K562 (cell line): ENCODE measurements around the gene DEF6. TPM values are rescaled to one million over a fixed set of nuclear protein-coding genes. Genes with fewer than 3 reads are reported as not detected.

Experiments used
- CBX5 ChIP-seq: IDR thresholded peaks from 2 replicates; pipeline ENCODE4 v1.6.1; 2014; ENCODE audit warnings: low read depth, borderline replicate concordance
- CHD2 ChIP-seq: IDR thresholded peaks from 2 replicates; pipeline ENCODE4 v1.6.1; 2011; ENCODE audit warnings: low read depth, low read length
- ESRRA ChIP-seq: fragments of 450-650 bp; IDR thresholded peaks from 2 replicates; pipeline ENCODE4 v1.6.1; 2014; ENCODE audit warnings: low read depth, mild to moderate bottlenecking, moderate library complexity, borderline replicate concordance
- FOXP1 ChIP-seq: sonication (generic); formaldehyde crosslinking; IDR thresholded peaks from 2 replicates; pipeline ENCODE4 v1.8.0; 2022; ENCODE audit warnings: mild to moderate bottlenecking, missing genetic modification reagents
- HMGN3 ChIP-seq: IDR thresholded peaks from 2 replicates; pipeline ENCODE4 v1.6.1; 2011; ENCODE audit warnings: borderline replicate concordance, low read depth, mild to moderate bottlenecking, mixed read lengths, low read length; ENCODE audit not compliant: insufficient read length; ENCODE audit errors: extremely low read depth
- NR1H2 ChIP-seq: sonication (generic); formaldehyde crosslinking; IDR thresholded peaks from 2 replicates; pipeline ENCODE4 v1.4.0; 2020; ENCODE audit warnings: mild to moderate bottlenecking, missing genetic modification reagents
- POLR2A ChIP-seq: fragments of 450-650 bp; conservative IDR thresholded peaks from 2 replicates; pipeline ENCODE4 v1.6.1; 2016
- PRMT5 ChIP-seq: sonication (generic); formaldehyde crosslinking; IDR thresholded peaks from 2 replicates; pipeline ENCODE4 v1.5.0; 2020; ENCODE audit warnings: missing genetic modification reagents
- PTRF ChIP-seq: fragments of 450-650 bp; IDR thresholded peaks from 2 replicates; pipeline ENCODE4 v1.6.1; 2016; ENCODE audit warnings: mild to moderate bottlenecking, missing genetic modification characterization, missing compliant biosample characterization
- RBM22 ChIP-seq: fragments of 200-400 bp; formaldehyde crosslinking; IDR thresholded peaks from 2 replicates; pipeline ENCODE4 v1.6.1; 2018; ENCODE audit warnings: low read length, low read depth; ENCODE audit not compliant: poor library complexity, severe bottlenecking
- RCOR1 ChIP-seq, 2 experiments: IDR thresholded peaks; 2 replicates each; pipeline ENCODE4 v1.6.1; 2012; ENCODE audit warnings: low read depth in 2 of 2, low read length in 2 of 2, borderline replicate concordance in 1 of 2, improper control_type of control experiment in 1 of 2
- SRSF7 ChIP-seq: fragments of 200-400 bp; formaldehyde crosslinking; optimal IDR thresholded peaks from 2 replicates; pipeline ENCODE3; 2017; ENCODE audit warnings: mild to moderate bottlenecking, low read depth, low read length
- ZKSCAN3 ChIP-seq: fragments of 250-450 bp; sonication (Bioruptor Pico); IDR thresholded peaks from 2 replicates; pipeline ENCODE4 v1.4.0; 2020
- ZNF263 ChIP-seq: sonication (generic); formaldehyde crosslinking; IDR thresholded peaks from 2 replicates; pipeline ENCODE4 v1.8.0; 2022; ENCODE audit warnings: mild to moderate bottlenecking, missing genetic modification reagents, borderline replicate concordance
- ZNF561 ChIP-seq: fragments of 450-650 bp; formaldehyde crosslinking; conservative IDR thresholded peaks from 2 replicates; pipeline ENCODE4 v1.4.0; 2020; ENCODE audit warnings: mild to moderate bottlenecking, moderate library complexity
- ZNF77 ChIP-seq: fragments of 250-450 bp; sonication (Bioruptor Pico); IDR thresholded peaks from 2 replicates; pipeline ENCODE4 v1.5.0; 2020
- polyA plus RNA-seq, 8 experiments: library from polyadenylated mRNA; depleted of rRNA in 4 of 8; stranded (reverse) in 5 of 8; unstranded in 3 of 8; fragments of >200 nt; fragmentation: Nextera tagmentation in 2 of 8; fragmentation: Illumina TruSeq in 1 of 8; extraction: Ambion mirVana in 2 of 8; extraction: Trizol in 1 of 8; gene quantifications; 2 replicates each; pipeline versions ENCODE4 v1.2.1 to v1.2.3, GENCODE V29; 2011 to 2014; ENCODE audit warnings: inconsistent platforms in 1 of 8, missing spikeins in 1 of 8
- total RNA-seq, 7 experiments: library from RNA; depleted of rRNA in 6 of 7; stranded (reverse); fragments of >200 nt in 6 of 7; fragmentation: Illumina TruSeq in 2 of 7; extraction: Trizol in 2 of 7; gene quantifications; 2 replicates each; pipeline versions ENCODE4 v1.2.1 to v1.2.3, GENCODE V29; 2011 to 2021; ENCODE audit warnings: low replicate concordance in 1 of 7
- TF ChIP-seq, protein P1 (sequence below): sonication (generic); formaldehyde crosslinking; IDR thresholded peaks from 2 replicates; pipeline ENCODE4 v1.8.1; 2022; ENCODE audit warnings: missing genetic modification reagents
- TF ChIP-seq, protein P2 (sequence below): sonication (generic); formaldehyde crosslinking; IDR thresholded peaks from 2 replicates; pipeline ENCODE4 v1.8.1; 2023; ENCODE audit warnings: mild to moderate bottlenecking, missing genetic modification reagents
- TF ChIP-seq, protein P3 (sequence below): fragments of 250-450 bp; sonication (Bioruptor Pico); IDR thresholded peaks from 2 replicates; pipeline ENCODE4 v1.8.0; 2021; ENCODE audit warnings: borderline replicate concordance, mild to moderate bottlenecking, moderate library complexity; ENCODE audit not compliant: poor library complexity, severe bottlenecking
- TF ChIP-seq, protein P4 (sequence below): fragments of 250-450 bp; sonication (Bioruptor Pico); IDR thresholded peaks from 2 replicates; pipeline ENCODE4 v1.5.0; 2021; ENCODE audit warnings: mild to moderate bottlenecking, moderate library complexity

Gene DEF6
- total and polyA plus RNA-seq, 9 of the 15 experiments (the other 6 are each of a cell fraction or from before 2014, with no cell fraction given), result 1.3 to 44.6 (median 22.7) TPM

DNA sequence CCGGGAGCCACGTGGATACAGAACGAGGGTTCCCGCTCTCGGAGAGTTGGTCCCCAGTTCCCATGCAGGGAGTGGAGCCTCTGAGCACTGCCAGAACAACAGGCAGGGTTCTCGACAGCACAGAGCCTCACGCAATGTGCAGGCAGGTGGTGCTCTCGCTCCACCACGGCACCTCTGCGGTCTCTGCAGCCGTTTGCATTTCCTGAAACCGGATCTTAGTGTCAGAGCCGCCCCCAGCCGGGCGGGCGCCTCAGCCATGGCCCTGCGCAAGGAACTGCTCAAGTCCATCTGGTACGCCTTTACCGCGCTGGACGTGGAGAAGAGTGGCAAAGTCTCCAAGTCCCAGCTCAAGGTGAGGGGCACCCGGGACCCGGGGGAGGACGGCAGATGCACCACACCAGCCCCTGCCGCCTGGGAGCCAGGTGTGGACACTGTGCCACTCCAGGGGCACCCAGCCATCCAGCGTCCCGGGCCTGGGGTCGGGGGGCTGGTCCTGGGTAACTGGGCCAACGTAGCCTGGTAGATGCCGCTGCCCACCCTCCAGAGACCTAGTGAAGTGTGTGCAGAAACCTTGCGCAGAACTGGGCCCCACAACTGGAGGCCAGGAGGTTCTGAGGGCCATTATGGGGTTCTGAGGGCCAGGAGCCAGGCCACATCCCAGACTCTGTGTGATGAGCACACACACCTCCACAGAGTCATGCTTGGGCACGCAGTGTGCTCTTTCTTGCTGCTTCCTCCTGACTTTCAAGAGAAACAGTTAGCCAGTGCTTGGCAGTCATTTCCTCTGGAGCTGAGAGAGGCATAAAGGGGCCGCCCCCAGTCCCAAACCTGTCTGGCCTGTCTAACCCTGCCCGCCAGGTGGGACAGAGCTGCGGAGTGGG, at the start of gene DEF6 (continued):
- TF ChIP-seq, protein P1, sequence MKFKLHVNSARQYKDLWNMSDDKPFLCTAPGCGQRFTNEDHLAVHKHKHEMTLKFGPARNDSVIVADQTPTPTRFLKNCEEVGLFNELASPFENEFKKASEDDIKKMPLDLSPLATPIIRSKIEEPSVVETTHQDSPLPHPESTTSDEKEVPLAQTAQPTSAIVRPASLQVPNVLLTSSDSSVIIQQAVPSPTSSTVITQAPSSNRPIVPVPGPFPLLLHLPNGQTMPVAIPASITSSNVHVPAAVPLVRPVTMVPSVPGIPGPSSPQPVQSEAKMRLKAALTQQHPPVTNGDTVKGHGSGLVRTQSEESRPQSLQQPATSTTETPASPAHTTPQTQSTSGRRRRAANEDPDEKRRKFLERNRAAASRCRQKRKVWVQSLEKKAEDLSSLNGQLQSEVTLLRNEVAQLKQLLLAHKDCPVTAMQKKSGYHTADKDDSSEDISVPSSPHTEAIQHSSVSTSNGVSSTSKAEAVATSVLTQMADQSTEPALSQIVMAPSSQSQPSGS (CRISPR knock-in tag), result no peak
- TF ChIP-seq FOXP1 (CRISPR knock-in tag) (peak; percentile 96), CBX5 (peak; percentile 57; the same call in 1 of the 2 replicates), SRSF7 (no peak), RBM22 (peak; percentile 57), NR1H2 (CRISPR knock-in tag) (no peak), RCOR1 (IDR thresholded peaks at IDR 0.05; ENCODE audit: borderline replicate concordance in 1 of 2, low read depth in 2 of 2, low read length in 2 of 2) (peak; percentile 22 to 81; a peak in 3 of 4 replicates), ZKSCAN3 (CRISPR knock-in tag) (no peak), HMGN3 (peak; percentile 77), POLR2A (peak; percentile 77), ESRRA (peak; percentile 90; the same call in 1 of the 2 replicates), PTRF (no peak), PRMT5 (CRISPR knock-in tag) (no peak), CHD2 (peak; percentile 17; the same call in 1 of the 2 replicates), ZNF561 (no peak), ZNF263 (CRISPR knock-in tag) (peak; percentile 67), ZNF77 (no peak)
- TF ChIP-seq, protein P2, sequence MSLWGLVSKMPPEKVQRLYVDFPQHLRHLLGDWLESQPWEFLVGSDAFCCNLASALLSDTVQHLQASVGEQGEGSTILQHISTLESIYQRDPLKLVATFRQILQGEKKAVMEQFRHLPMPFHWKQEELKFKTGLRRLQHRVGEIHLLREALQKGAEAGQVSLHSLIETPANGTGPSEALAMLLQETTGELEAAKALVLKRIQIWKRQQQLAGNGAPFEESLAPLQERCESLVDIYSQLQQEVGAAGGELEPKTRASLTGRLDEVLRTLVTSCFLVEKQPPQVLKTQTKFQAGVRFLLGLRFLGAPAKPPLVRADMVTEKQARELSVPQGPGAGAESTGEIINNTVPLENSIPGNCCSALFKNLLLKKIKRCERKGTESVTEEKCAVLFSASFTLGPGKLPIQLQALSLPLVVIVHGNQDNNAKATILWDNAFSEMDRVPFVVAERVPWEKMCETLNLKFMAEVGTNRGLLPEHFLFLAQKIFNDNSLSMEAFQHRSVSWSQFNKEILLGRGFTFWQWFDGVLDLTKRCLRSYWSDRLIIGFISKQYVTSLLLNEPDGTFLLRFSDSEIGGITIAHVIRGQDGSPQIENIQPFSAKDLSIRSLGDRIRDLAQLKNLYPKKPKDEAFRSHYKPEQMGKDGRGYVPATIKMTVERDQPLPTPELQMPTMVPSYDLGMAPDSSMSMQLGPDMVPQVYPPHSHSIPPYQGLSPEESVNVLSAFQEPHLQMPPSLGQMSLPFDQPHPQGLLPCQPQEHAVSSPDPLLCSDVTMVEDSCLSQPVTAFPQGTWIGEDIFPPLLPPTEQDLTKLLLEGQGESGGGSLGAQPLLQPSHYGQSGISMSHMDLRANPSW (CRISPR knock-in tag), result peak; percentile 53; the same call in 1 of the 2 replicates
- TF ChIP-seq, protein P3, sequence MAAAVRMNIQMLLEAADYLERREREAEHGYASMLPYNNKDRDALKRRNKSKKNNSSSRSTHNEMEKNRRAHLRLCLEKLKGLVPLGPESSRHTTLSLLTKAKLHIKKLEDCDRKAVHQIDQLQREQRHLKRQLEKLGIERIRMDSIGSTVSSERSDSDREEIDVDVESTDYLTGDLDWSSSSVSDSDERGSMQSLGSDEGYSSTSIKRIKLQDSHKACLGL (CRISPR knock-in tag), result no peak
- TF ChIP-seq, protein P4, sequence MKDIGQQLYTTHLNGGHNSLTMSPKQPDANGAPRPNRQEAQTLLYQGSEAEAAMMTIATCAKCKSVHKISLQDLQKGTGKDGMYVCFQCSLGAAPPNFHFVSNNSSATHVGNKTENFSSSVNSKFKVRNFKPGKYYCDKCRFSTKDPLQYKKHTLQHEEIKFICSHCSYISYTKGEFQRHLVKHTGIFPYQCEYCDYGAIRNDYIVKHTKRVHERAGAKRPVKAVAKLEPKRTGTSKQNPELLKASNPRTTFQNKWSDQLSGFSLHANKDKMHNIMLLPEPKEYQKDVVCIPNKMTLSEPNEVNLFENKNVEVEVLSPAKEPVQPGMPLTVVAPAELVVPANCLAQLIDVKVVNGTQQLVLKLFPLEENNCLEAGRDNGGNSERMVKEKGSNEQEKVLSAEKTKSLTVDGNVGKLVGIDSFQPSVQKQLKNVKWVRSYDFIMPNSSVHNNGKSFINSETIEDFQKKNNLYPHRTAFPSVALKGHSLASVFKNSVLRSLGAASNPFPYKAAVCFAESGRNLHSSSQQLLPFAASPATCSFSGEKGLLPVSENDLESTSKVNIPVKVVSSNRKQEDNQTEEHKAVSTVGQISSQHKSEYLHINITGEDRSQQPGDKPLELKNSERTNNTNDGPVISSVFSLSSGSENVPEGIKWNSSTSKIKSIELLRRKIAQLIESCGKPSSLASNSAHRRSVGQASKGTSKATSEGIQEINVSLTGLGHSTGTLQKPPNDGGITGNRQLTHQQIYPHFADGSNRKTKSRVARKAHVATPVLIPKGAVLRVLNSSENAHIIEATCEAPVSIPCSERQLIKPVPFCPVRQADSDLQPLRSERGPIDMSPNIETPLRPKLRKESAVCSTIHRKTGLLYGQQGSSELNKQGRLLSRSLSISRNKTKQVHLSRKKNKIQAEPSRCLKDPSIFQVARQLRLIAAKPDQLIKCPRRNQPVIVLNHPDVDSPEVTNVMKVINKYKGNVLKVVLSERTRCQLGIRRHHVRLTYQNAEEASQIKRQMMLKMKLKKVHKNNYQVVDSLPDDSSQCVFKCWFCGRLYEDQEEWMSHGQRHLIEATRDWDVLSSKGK (CRISPR knock-in tag), result no peak
